Measurements from ENCODE around the gene RFC1.

GRCh38 chr4:39357002-39357401 lies 9.2 kb downstream of the RFC1 start:
- no peak for TF ChIP-seq REST (IDR thresholded peaks at IDR 0.05; ENCODE audit: insufficient read depth in 1 of 2, low read depth in 2 of 2, low read length in 2 of 2)
- no peak for TF ChIP-seq POLR2AphosphoS5 (IDR thresholded peaks at IDR 0.05; ENCODE audit: low read depth, low read length)
- TF ChIP-seq TAF1 (IDR thresholded peaks at IDR 0.05; ENCODE audit: borderline replicate concordance, insufficient read depth, low read length): no peak
- TF ChIP-seq SIN3A (IDR thresholded peaks at IDR 0.05; ENCODE audit: borderline replicate concordance, insufficient read depth, low read length): no peak
- TF ChIP-seq FOXP2 (optimal IDR thresholded peaks at IDR 0.05; ENCODE audit: borderline replicate concordance, extremely low read depth, extremely low read length, insufficient read depth): no peak
